Uterus (tissue), 4 donors: Measurements from ENCODE around the gene SDSL. TPM values are rescaled to one million over a fixed set of nuclear protein-coding genes. Genes with fewer than 3 reads are reported as not detected.

Experiments used
- DNase-seq, 2 donors: peaks; one replicate each; pipeline ENCODE4 v3.0.0-alpha.2; 2019 to 2020
- H3K27ac ChIP-seq, 2 donors: fragments of 200-600 bp; sonication (generic); 1 replicate in 1 of 2; 2 replicates in 1 of 2; pipeline ENCODE4 v1.5.1; 2016 to 2018
- H3K27me3 ChIP-seq, 2 donors: fragments of 200-600 bp; sonication (generic); one replicate each; pipeline ENCODE4 v1.5.1; 2018 to 2019; ENCODE audit warnings: control low read depth in 1 of 2
- H3K36me3 ChIP-seq, 2 donors: fragments of 200-600 bp; sonication (generic); one replicate each; pipeline ENCODE4 v1.5.1; 2019; ENCODE audit warnings: control low read depth in 1 of 2
- H3K4me1 ChIP-seq, 2 donors: fragments of 200-600 bp; sonication (generic); one replicate each; pipeline ENCODE4 v1.5.1; 2018 to 2019; ENCODE audit warnings: control low read depth in 1 of 2
- H3K4me3 ChIP-seq, 2 donors: fragments of 200-600 bp; sonication (generic); 1 replicate in 1 of 2; 2 replicates in 1 of 2; pipeline ENCODE4 v1.5.1; 2018 to 2019; ENCODE audit warnings: mild to moderate bottlenecking in 1 of 2
- H3K9me3 ChIP-seq, 2 donors: fragments of 200-600 bp; sonication (generic); one replicate each; pipeline ENCODE4 v1.5.1; 2019; ENCODE audit warnings: control low read depth in 1 of 2
- POLR2A ChIP-seq, 2 donors: fragments of 450-650 bp; IDR thresholded peaks; one replicate each; pipeline ENCODE4 v1.6.1; 2016; ENCODE audit warnings: antibody characterized with exemption in 2 of 2, mild to moderate bottlenecking in 1 of 2, moderate library complexity in 1 of 2
- intact Hi-C: fragments of 100-400 bp; cut with DNase I; formaldehyde crosslinking; loops from one replicate; pipeline ENCODE4 v1.15.1; 2023; ENCODE audit warnings: low total_unique reads
- total RNA-seq, 4 donors: library from RNA; depleted of rRNA in 3 of 4; stranded (reverse); fragments of >200 nt in 3 of 4; gene quantifications; one replicate each; pipeline versions ENCODE4 v1.1.0 to v1.2.4, GENCODE V29; 2014 to 2023
- TF ChIP-seq, protein P1 (sequence below), 4 experiments: fragments of 200-600 bp in 2 of 4; fragments of 450-650 bp in 2 of 4; sonication (generic) in 2 of 4; IDR thresholded peaks; one replicate each; pipeline ENCODE4 v1.5.1; 2016 to 2019; ENCODE audit warnings: antibody characterized with exemption in 4 of 4, mild to moderate bottlenecking in 2 of 4, moderate library complexity in 1 of 4
- donor health status: DM: yes; HTN: yes; CAD: no.

Gene SDSL
- total RNA-seq, 4 donors from 2014 or later = 0.26 to 3.0 (median 0.61) TPM; not detected in 1

DNA sequence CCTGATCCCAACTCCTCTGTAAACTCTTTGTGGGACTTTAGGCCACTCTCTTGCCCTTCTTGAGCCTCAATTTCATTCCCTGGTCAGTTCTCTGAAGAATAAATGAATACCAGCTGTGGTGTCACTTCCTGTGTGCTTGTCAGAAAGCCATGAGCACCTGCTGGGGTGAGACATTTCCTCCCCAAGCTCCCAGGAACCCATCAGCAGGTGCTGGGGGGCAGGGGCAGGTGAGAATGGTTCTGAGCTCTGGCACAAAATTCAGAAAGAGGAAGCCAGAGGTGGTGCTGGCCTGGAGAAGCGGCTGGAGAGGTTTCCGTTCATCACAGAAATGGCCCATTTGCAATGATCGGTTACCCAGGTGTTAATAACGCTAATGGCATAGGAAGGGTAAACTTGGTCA is 34.6 kb downstream of the SDSL start:
- H3K4me3 ChIP-seq = no peak overlapping the region

DNA sequence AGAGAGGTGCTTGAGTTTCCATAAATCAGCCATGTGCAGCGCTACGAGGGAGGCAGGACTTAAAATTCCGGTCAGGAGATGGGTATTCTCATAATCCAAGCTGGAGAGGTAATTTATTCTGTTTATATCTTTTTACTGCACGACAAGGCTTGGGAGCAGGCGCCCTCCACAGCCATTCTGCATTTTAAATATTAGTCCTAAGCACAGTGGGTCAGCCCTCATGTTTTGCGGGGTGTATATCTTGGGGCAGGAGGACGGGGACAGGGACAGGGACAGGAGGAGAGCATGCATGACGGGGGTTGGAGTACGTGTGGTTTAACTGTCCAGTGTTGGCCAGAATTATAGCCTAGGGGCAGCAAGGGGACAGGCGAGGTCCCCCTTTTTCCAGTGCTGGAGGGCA is 35.0 kb downstream of the SDSL start:
- H3K4me3 ChIP-seq = no peak overlapping the region
- no peak for DNase-seq
- H3K9me3 ChIP-seq = no peaks in the 10 kb centered on the region
- no peak overlapping the region for H3K27ac ChIP-seq
- intact Hi-C loops = no loop called here
- H3K27me3 ChIP-seq = peaks cover 0 to 14% of the 10 kb centered on the region in 2 donors
- no peaks in the 10 kb centered on the region for H3K36me3 ChIP-seq
- no peaks in the 10 kb centered on the region for H3K4me1 ChIP-seq
- TF ChIP-seq, protein P1, sequence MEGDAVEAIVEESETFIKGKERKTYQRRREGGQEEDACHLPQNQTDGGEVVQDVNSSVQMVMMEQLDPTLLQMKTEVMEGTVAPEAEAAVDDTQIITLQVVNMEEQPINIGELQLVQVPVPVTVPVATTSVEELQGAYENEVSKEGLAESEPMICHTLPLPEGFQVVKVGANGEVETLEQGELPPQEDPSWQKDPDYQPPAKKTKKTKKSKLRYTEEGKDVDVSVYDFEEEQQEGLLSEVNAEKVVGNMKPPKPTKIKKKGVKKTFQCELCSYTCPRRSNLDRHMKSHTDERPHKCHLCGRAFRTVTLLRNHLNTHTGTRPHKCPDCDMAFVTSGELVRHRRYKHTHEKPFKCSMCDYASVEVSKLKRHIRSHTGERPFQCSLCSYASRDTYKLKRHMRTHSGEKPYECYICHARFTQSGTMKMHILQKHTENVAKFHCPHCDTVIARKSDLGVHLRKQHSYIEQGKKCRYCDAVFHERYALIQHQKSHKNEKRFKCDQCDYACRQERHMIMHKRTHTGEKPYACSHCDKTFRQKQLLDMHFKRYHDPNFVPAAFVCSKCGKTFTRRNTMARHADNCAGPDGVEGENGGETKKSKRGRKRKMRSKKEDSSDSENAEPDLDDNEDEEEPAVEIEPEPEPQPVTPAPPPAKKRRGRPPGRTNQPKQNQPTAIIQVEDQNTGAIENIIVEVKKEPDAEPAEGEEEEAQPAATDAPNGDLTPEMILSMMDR (IDR thresholded peaks at IDR 0.05) = no peak

More for the DNA sequence above, 34.6 kb downstream of the SDSL start:
- no peak for DNase-seq
- H3K4me1 ChIP-seq = no peaks in the 10 kb centered on the region
- no peak overlapping the region for H3K27ac ChIP-seq
- TF ChIP-seq, protein P1 (IDR thresholded peaks at IDR 0.05) = no peak
- no peak for TF ChIP-seq POLR2A (IDR thresholded peaks at IDR 0.05)
- intact Hi-C loops = no loop called here
- peaks cover 0 to 10% of the 10 kb centered on the region in 2 donors for H3K27me3 ChIP-seq
- H3K36me3 ChIP-seq = no peaks in the 10 kb centered on the region
- H3K9me3 ChIP-seq = no peaks in the 10 kb centered on the region

DNA sequence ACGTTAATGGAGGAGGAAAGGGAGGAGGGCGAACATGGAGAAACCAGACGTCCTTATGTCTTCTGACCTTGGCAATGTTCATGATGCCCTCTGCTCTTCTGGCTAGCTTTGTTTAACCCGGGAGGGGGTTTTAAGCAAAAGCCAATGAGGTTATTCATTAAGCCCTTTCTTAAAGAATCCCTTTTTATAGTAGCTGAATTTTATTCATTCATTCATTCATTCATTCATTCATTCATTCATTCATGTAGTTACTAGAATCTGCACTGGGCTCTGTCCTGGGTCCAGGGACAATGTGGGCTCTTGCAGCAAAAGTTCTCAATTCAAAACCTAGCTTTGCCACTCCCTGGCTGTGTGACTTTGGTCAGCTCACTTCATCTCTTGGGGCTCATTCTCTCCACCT is 35.5 kb downstream of the SDSL start:
- intact Hi-C loops = no loop called here
- Histone ChIP-seq H3K4me1 (peaks cover 0 to under 1% of the 10 kb centered on the region in 2 donors), H3K27me3 (peaks cover 0 to 19% of the 10 kb centered on the region in 2 donors), H3K27ac (no peak overlapping the region), H3K36me3 (no peaks in the 10 kb centered on the region), H3K9me3 (no peaks in the 10 kb centered on the region), H3K4me3 (no peak overlapping the region)
- TF ChIP-seq POLR2A (IDR thresholded peaks at IDR 0.05) = no peak
- TF ChIP-seq, protein P1 (IDR thresholded peaks at IDR 0.05) = no peak
- DNase-seq = no peak

DNA sequence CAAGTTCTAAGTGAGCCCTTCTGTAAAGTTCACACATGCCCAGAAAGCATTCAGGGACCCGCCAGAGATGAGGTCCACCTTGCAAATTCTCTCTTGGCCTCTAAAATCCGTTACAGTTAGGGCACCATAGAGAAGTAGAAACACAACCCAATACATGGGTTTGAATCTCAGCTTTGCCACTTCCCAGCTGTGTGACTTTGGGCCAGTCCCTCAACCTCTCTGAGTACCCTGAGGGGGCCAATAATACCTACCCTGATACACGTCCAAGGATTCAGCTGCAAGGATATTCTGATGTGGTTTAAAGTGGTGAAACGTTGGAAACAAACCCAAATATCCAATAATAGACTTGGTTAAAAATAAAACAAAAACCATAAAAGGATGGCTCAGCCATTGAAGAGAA is 37.8 kb downstream of the SDSL start:
- H3K36me3 ChIP-seq = no peaks in the 10 kb centered on the region
- no peak overlapping the region for H3K4me3 ChIP-seq
- peaks cover 0 to 15% of the 10 kb centered on the region in 2 donors for H3K4me1 ChIP-seq
- H3K27me3 ChIP-seq = peaks cover 10 to 41% of the 10 kb centered on the region in 2 donors
- no peak for TF ChIP-seq POLR2A (IDR thresholded peaks at IDR 0.05)
- TF ChIP-seq, protein P1 (IDR thresholded peaks at IDR 0.05) = no peak
- intact Hi-C loops = no loop called here
- H3K27ac ChIP-seq = no peak overlapping the region
- no peak for DNase-seq
- no peaks in the 10 kb centered on the region for H3K9me3 ChIP-seq

DNA sequence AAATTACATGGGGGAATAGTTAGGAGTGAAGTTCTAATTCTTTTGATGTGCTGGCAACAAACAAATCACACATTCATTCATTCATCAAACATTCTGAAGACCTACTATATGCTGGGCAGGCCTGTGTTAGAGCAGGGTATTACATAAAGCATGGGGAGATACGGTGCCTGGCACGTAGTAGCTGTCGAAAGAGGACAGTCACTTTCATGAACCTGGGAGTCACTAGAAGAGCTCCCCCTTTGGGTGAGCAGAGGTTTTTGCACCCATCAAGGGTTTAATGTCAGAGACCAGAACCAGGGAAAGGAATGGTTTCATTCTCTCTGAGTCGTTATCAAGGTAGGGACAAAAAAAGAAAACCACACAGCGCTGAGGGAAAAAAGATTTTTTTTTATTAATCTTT is 39.5 kb downstream of the SDSL start:
- TF ChIP-seq POLR2A (IDR thresholded peaks at IDR 0.05) = no peak
- TF ChIP-seq, protein P1 (IDR thresholded peaks at IDR 0.05) = no peak
- Histone ChIP-seq H3K27ac (no peak overlapping the region), H3K27me3 (peaks cover 17 to 53% of the 10 kb centered on the region in 2 donors), H3K9me3 (no peaks in the 10 kb centered on the region), H3K4me1 (peaks cover 0 to 20% of the 10 kb centered on the region in 2 donors), H3K4me3 (no peak overlapping the region), H3K36me3 (no peaks in the 10 kb centered on the region)
- intact Hi-C loops = no loop called here
- DNase-seq = no peak
